ENCODE measurements around the gene SPG7.

Gene SPG7

GRCh38 chr16:89582614-89583196, 74.5 kb downstream of the SPG7 start:
- Histone ChIP-seq H3K9me3 (ENCODE audit: insufficient read depth, low read depth, low read length) (no peaks in the 10 kb centered on the region), H3K79me2 (ENCODE audit: insufficient read depth, low read length) (no peaks in the 10 kb centered on the region), H3K4me2 (ENCODE audit: low read depth, low read length, poor library complexity, severe bottlenecking) (no peak overlapping the region), H3K4me3 (ENCODE audit: low read length, poor library complexity, severe bottlenecking) (no peak overlapping the region), H4K20me1 (ENCODE audit: insufficient read depth, low read length, poor library complexity, severe bottlenecking) (no peaks in the 10 kb centered on the region), H2AFZ (ENCODE audit: low read length) (no peak overlapping the region), H3K9me2 (replicated peaks; ENCODE audit: low read depth, low read length) (no peaks in the 10 kb centered on the region), H3F3A (ENCODE audit: low read depth) (no peaks in the 10 kb centered on the region), H3K4me1 (ENCODE audit: insufficient read depth, low read length, poor library complexity, severe bottlenecking) (no peaks in the 10 kb centered on the region), H3K36me3 (ENCODE audit: insufficient read depth, low read length) (no peaks in the 10 kb centered on the region), H3K27me3 (ENCODE audit: insufficient read depth, low read length, poor library complexity, severe bottlenecking) (no peaks in the 10 kb centered on the region), H3K9ac (ENCODE audit: low read depth, low read length, poor library complexity, severe bottlenecking) (no peak overlapping the region)
- TF ChIP-seq EZH2phosphoT487 (IDR thresholded peaks at IDR 0.05; ENCODE audit: borderline replicate concordance) (no peak), CTCF (conservative IDR thresholded peaks at IDR 0.05; ENCODE audit: low read length) (no peak)

GRCh38 chr16:89583197-89583894, 75.1 kb downstream of the SPG7 start:
- TF ChIP-seq EZH2phosphoT487 (IDR thresholded peaks at IDR 0.05; ENCODE audit: borderline replicate concordance): no peak
- TF ChIP-seq CTCF (conservative IDR thresholded peaks at IDR 0.05; ENCODE audit: low read length): no peak
- H3K36me3 ChIP-seq (ENCODE audit: insufficient read depth, low read length): no peaks in the 10 kb centered on the region
- no peaks in the 10 kb centered on the region for H3K27me3 ChIP-seq (ENCODE audit: insufficient read depth, low read length, poor library complexity, severe bottlenecking)
- H3K9ac ChIP-seq (ENCODE audit: low read depth, low read length, poor library complexity, severe bottlenecking): no peak overlapping the region
- H3K79me2 ChIP-seq (ENCODE audit: insufficient read depth, low read length): no peaks in the 10 kb centered on the region
- no peak overlapping the region for H3K4me2 ChIP-seq (ENCODE audit: low read depth, low read length, poor library complexity, severe bottlenecking)
- no peak overlapping the region for H2AFZ ChIP-seq (ENCODE audit: low read length)
- H4K20me1 ChIP-seq (ENCODE audit: insufficient read depth, low read length, poor library complexity, severe bottlenecking): no peaks in the 10 kb centered on the region
- no peak overlapping the region for H3K4me3 ChIP-seq (ENCODE audit: low read length, poor library complexity, severe bottlenecking)
- H3K9me3 ChIP-seq (ENCODE audit: insufficient read depth, low read depth, low read length): no peaks in the 10 kb centered on the region
- no peaks in the 10 kb centered on the region for H3K9me2 ChIP-seq (replicated peaks; ENCODE audit: low read depth, low read length)
- no peaks in the 10 kb centered on the region for H3K4me1 ChIP-seq (ENCODE audit: insufficient read depth, low read length, poor library complexity, severe bottlenecking)
- no peaks in the 10 kb centered on the region for H3F3A ChIP-seq (ENCODE audit: low read depth)

- TF ChIP-seq EZH2phosphoT487 (IDR thresholded peaks at IDR 0.05; ENCODE audit: borderline replicate concordance) (no peak), CTCF (conservative IDR thresholded peaks at IDR 0.05; ENCODE audit: low read length) (no peak)
- Histone ChIP-seq H3K36me3 (ENCODE audit: insufficient read depth, low read length) (no peaks in the 10 kb centered on the region), H3K79me2 (ENCODE audit: insufficient read depth, low read length) (no peaks in the 10 kb centered on the region), H3K4me2 (ENCODE audit: low read depth, low read length, poor library complexity, severe bottlenecking) (no peak overlapping the region), H3F3A (ENCODE audit: low read depth) (no peaks in the 10 kb centered on the region), H3K4me1 (ENCODE audit: insufficient read depth, low read length, poor library complexity, severe bottlenecking) (no peaks in the 10 kb centered on the region), H3K9me2 (replicated peaks; ENCODE audit: low read depth, low read length) (no peaks in the 10 kb centered on the region), H3K4me3 (ENCODE audit: low read length, poor library complexity, severe bottlenecking) (no peak overlapping the region), H2AFZ (ENCODE audit: low read length) (no peak overlapping the region), H3K27me3 (ENCODE audit: insufficient read depth, low read length, poor library complexity, severe bottlenecking) (no peaks in the 10 kb centered on the region), H3K9ac (ENCODE audit: low read depth, low read length, poor library complexity, severe bottlenecking) (no peak overlapping the region), H3K9me3 (ENCODE audit: insufficient read depth, low read depth, low read length) (no peaks in the 10 kb centered on the region), H4K20me1 (ENCODE audit: insufficient read depth, low read length, poor library complexity, severe bottlenecking) (no peaks in the 10 kb centered on the region)
Observed at GRCh38 chr16:89583895-89584644, 75.9 kb downstream of the SPG7 start.
